Neural progenitor cell (in vitro differentiated cells): Measurements from ENCODE around the gene HP.

Experiments used
- CTCF ChIP-seq: fragments of 200-600 bp; sonication (generic); IDR thresholded peaks from 2 replicates; pipeline ENCODE4 v1.5.1; 2017; ENCODE audit warnings: antibody characterized with exemption, mild to moderate bottlenecking
- EZH2 ChIP-seq: fragments of 200-600 bp; sonication (generic); IDR thresholded peaks from 2 replicates; pipeline ENCODE4 v1.6.1; 2017; ENCODE audit warnings: antibody characterized with exemption, mild to moderate bottlenecking, moderate library complexity

- TF ChIP-seq EZH2 (no peak), CTCF (no peak)
Measured at GRCh38 chr16:72013888-72014581, 40.3 kb upstream of the HP start.
